ENCODE results near the gene RIPOR3.
"Not testable (repeated sequence)": the region's sequence is repeated elsewhere in the genome, so short reads cannot be mapped to it uniquely, and the experiment has no call there.

Gene RIPOR3

DNA sequence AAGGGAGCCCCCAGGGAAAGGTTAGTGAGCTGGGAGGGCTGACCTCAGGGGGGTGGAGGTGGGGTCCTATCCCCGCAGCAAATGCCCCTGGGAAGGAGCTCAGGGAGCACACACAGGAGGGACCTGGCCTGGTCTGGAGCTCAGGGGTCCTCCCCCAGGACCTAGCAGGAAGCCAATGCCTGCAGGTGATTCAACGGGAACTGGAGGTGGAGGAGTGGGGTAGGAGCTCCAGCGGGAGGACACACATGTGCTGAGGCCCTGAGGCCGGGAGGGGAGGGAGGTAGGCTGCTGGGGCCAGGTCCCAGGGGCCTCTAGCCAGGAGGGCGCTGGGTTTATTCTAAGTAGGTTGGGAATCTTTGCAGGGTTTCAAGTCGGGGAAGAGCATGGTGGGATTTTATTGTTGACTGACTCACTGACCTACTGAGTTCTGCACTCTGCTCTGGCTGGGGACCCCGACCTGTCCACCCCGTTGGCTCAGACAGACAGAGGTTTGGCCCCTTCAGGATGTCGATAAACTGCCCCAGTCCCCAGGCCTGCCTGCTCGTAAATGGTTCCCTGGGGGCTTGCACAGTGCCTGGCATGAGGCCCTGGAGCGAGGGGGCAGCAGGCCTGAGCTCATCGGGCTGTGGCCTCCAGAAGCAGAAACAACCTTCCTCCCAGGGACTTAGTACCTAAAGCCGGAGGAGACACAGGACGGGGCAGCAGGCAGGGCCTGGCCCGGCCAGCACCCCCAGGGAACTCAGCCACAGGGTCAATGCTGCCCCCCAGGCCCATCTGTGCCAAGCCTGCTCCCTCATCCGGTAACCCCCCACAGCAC, 62.3 kb downstream of the RIPOR3 start:
- DNase-seq: peak in 1 of 2 experiments; percentile 62

- DNase-seq: peak; percentile 58 to 88
Measured at GRCh38 chr20:50628332-50628731, 63.0 kb downstream of the RIPOR3 start.

GRCh38 chr20:50627747-50628146, 63.6 kb downstream of the RIPOR3 start:
- no peak for DNase-seq

GRCh38 chr20:50625986-50626677, 65.2 kb downstream of the RIPOR3 start:
- DNase-seq: peak; percentile 48 to 75

GRCh38 chr20:50624351-50625016, 66.9 kb downstream of the RIPOR3 start:
- peak in 1 of 2 experiments; percentile 62 for DNase-seq

DNA sequence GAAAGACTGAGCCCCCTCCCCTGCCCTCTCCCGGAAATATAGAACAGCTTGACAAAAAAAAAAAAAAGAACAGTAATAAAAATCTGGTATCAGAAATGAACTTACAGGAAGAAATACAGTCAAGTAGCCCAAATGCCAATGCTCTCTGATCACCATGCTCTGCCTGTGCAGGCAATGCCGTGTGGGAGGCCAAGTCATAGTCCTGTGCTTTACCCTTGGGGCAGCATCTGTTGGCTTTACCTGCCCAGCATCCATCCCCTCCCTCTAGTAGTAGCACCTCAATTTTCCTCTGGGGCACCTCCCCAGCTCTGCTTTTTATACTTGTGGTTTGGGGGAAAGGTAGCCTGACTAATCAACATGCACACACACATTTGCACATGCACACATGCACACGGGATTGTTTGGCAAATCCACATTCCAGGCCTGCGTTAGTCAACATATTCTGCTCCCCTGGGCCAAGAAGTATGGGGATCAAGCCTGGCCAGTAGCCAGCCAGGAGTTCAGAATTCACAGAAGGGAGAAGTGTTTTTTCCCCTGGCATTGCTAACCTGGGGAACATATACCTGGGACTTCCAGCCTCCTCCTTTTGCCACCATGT, 70.2 kb downstream of the RIPOR3 start:
- no peak for DNase-seq

GRCh38 chr20:50620459-50620858, 70.9 kb downstream of the RIPOR3 start:
- not testable (repeated sequence) for DNase-seq

- DNase-seq: no peak
Measured at GRCh38 chr20:50618537-50618936, 72.8 kb downstream of the RIPOR3 start.

DNA sequence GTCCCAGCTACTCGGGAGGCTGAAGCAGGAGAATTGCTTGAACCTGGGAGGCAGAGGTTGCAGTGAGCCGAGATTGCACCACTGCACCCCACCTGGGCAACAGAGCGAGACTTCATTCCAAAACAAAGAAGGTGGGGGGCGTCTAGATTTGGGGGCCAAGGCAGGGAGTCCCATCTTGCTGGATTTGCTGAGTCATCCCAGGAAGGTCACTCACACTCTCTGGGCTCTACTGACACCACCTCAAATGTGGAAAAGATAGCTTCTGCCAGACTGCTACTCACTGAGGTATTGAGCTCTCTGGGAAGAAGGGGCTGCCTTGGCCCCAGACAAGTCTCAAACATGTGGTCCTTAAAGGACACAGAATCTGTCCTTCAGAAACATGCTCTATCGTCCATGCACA, 74.3 kb downstream of the RIPOR3 start:
- DNase-seq: no peak

DNA sequence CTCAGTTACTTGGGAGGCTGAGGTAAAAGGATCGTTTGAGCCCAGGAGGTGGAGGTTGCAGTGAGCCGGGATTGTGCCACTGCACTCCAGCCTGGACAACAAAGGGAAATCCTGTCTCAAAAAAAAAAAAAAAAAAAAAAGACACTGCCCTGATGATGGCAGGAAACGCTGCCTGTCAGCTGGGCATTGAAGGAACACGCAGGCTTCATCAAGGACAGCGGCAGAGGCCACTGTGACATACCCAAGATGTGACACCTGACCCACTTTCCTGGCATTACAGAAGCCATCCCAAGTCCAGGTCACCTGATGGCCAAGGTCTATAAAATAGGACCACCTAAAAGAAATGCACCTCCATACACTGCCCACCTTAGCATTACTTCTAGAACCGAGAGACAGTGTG, 75.9 kb downstream of the RIPOR3 start:
- no peak for DNase-seq

DNA sequence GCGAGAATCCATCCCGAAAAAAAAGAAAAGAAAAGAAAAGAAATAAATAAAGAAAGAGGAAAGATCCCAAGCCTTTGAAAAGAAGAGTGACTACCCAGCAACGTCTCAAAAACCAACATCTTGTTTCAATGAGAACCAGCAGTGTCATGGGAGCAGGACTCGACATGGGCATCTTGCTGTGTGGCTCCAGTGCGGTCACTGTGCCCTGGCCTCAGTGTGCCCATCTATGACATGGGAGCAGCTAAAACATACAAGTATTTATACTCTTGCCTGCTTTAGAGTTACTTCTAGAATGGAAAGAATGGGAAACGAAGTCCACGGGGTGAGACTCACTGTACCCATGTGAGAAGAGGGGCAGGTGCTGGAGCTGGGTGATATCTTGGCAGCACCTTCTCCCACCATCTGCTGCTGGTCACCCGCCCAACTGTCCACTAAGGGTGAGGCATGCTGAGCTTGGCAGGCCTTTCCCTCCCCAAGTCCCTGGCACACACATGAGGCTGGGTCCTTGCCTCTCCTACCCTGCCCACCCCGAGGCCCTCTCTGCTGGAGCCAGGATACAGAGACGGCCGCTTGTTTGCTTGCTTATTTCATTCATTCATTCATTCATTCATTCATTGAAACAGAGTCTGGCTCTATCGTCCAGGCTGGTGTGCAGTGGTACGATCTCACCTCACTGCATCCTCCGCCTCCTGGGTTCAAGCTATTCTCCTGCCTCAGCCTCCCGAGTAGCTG, 77.7 kb downstream of the RIPOR3 start:
- DNase-seq: no peak

GRCh38 chr20:50611128-50611810, 80.1 kb downstream of the RIPOR3 start:
- DNase-seq: no peak

GRCh38 chr20:50610212-50610718, 81.1 kb downstream of the RIPOR3 start:
- DNase-seq: peak in 1 of 2 experiments; percentile 33

GRCh38 chr20:50609438-50609989, 81.8 kb downstream of the RIPOR3 start:
- no peak for DNase-seq

DNA sequence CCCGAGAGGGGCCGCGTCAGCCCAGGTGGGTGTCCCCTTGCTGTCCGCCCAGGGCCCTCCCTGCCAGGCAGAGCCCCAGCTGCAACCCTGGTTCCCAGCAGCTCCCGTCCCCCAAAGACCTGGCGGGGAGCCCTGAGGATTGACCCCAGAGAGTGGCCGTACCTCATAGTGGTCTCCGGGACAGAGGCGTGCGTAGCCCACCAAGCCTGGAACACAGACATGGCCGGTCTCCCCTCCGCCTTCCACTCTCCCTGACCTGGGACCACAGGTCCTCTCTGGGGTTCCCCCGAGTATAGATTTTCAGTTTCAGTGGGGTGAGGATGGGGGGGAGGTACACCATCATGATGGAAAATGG, 82.6 kb downstream of the RIPOR3 start:
- no peak for DNase-seq

DNA sequence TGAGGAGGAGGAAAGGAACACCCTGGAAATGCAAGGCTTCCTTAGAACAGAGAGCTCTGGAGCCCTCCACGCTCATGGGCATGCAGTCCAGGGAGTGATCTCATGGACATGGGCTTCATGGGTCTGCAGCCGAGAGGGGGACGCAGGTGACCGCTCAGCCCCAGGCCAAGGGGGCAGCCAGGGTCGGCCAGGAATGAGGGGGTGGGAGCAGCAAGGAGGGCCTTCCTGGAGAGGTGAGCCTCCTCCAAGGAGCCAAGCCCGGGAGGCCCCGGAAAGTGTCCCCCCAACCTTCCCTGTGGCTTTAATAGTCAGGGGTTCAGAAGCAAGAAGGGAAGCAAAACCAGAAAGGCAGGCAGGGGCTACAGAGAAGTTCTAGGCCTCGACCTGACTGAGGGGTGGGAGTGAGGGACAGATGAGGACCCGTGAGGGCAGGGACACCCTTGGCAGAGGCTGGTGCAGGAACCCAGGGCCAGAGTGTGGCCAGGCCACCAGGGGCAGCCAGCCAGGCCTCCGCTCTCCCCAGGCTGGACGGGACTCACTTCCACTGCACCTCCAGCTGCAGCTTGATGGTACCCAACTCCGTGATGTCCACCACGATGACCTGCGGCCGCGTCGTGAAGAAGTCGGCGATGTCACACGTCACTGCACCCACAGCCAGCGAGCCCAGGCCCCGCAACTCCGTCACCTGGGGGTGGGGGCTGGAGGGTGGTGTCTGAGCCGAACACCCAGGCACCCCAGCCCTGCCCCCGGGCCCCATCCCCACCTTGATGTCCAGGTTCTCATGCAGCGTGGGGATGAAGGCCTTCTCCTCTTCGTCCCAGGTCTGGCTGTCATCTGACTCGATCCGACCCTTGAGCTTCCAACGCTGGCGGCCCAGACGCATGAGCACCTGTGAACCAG, 83.2 kb downstream of the RIPOR3 start:
- DNase-seq: no peak

DNA sequence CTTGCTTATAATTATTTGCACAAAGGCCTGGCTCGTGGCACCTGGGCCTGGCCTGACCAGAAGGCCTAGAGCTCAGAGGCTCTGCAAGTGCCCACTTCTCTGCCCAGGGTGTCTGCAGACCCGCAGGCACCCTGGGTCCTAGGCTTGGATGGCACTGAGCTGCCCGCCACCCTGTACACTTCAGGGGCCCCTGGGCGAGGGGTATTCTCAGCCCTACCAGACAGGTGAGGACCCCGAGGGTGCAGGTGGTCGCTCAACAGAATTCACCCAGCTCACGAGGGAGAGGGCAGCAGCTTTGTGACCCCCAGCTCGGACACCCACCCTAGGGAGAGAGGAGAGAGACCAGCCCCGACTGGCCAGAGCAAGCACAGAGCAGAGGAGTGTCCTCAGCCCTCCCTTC, 83.9 kb downstream of the RIPOR3 start:
- no peak for DNase-seq

- no peak for DNase-seq
Measured at GRCh38 chr20:50605136-50605535, 86.2 kb downstream of the RIPOR3 start.

DNA sequence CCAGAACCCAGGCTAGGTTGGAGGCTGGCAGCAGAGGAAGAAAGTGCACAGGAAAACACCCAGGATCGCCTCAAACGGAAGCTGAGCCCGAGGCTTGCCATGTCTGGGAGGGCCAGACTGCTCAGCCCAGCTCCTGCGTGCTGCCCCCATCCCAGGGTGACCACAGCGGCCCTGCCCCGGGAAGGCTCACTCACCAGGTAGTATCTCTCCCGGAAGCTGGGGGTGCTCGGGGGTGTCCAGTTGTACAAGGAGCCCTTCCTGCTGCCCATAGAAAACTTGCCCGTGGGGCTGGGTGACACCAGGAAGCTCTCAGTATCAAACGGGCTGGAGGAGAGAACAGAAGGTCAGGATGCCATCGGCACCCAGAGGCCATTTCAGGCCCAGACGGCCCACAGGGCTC, 86.9 kb downstream of the RIPOR3 start:
- no peak for DNase-seq

GRCh38 chr20:50602432-50603088, 88.8 kb downstream of the RIPOR3 start:
- DNase-seq: no peak

All from NCI-H526 (cell line).